DMS79 treated with DMSO at 0.1 percent for 48 hours (cell line): ENCODE measurements around the gene LCP1.
"Not testable (repeated sequence)": the region's sequence is repeated elsewhere in the genome, so short reads cannot be mapped to it uniquely, and the experiment has no call there.

ENCODE experiments used
- DNase-seq: peaks from one replicate; lab custom pipeline; 2025; lab: John Stamatoyannopoulos, UW

Gene LCP1

GRCh38 chr13:46182491-46182877 lies 507 bp upstream of the LCP1 start:
- peak; percentile 52 for DNase-seq

- no peak for DNase-seq
Measured at GRCh38 chr13:46181377-46181839, 569 bp downstream of the LCP1 start.

DNA sequence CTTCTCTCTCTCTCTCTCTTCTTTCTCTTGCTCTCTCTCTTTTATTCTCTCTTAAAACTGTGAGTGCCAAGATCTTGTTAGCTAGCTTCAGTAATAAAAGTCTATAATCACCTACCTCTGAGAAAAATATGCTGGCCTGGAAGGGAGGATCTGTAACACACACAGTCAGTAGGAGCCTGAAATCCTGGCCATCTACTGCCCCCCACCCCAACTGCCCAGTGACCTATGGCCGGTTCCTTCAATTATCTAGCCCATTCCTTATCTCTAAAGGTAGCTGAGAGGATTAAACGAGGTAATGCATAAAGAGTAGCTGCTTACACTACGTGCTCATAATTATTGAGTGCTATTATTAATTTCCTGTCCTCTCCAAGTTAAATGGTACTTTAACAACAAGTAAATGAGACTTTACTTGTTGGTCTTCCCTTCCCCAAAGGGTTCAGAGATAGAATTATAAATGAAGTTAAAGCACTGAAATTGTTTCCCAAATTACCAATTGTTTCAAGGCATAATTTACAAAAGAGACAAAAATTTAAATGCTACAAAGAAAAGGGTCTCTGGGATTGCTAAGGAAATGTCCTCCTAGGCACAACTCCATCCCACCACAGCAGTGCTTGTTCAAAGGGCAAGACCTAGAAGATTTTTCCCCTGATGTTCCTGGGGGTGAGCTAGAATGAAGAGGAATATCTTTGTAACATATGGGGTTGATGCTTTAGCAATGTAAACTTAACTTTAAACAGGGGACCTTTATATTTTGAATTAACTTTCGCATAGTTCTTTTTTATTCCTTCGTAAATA lies 1.8 kb downstream of the LCP1 start:
- no peak for DNase-seq

GRCh38 chr13:46179491-46179908 lies 2.5 kb downstream of the LCP1 start:
- DNase-seq, result no peak

- no peak for DNase-seq
Measured at GRCh38 chr13:46178821-46179220, 3.2 kb downstream of the LCP1 start.

DNA sequence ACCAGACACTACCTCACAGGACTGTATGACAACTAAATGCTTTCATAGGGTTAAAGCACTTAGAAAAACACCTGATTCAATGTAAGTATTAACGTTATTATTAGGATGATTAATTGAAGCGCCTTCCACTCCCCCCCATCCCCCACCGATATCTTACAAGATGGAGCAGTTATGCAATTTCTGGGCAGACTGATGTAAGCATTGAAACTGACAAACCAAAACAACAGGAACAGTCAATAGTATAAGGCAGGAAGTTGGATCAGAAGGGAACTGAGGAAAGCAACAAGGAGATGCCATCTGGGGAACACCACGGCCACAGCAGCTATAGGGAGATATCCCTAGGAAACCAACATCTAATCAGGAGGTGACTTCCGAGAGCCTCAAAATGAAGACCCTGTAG lies 3.8 kb downstream of the LCP1 start:
- DNase-seq, result no peak

DNA sequence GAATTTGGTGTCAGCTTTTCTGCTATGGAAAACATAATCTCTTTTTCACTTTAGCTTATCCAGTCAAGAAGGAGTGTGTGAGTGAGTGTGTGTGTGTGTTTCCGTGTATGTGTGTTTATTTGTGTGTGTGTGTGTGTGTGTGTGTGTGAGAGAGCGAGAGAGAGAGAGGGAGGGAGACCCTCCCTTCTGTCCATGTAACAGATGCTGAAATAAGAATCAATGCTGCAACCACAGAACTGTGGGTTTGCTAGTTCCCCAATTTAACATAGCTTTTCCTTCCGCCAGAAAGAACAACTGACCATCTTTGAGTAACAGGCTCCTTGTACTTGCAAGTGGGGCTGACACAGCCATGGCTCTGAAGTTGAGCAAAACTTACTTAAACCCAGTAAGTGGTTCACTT lies 5.2 kb downstream of the LCP1 start:
- no peak for DNase-seq

DNA sequence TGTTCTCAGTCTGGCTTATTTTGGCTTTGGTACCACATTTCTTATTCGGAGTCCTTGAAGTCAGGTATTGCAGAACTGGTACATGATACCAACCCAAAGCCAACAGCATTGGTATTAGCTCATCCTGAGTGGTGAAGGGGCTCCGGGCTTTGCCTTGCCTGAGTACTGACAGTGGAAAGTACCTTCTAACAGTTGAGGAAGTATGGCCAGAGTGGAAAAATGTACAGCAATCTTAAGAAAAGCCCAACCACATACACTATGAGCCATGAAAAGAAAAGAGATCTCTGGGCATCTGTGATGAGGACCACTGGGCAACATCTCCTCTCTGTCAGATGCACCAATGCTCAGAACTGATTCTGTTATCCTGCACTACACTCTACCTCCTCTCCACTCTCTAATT lies 8.3 kb downstream of the LCP1 start:
- no peak for DNase-seq

- no peak for DNase-seq
Measured at GRCh38 chr13:46172531-46172991, 9.4 kb downstream of the LCP1 start.

DNA sequence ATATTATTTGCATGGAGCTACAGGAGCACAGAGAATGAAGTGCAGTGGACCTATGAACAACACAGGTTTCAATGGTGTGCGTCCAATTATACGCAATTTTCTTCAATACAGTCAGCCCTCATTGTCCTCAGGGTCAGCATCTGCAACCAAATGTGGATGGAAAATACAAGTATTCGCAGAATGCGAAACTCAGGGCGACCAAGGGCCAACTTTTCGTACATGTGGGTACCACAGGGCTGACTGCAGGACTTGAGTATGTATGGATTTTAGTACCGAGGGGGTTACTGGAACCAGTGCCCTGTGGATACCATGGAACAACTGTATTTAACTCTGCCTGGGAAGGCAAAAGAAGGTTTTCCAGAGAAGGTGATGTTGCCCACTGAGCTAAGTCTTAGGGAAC lies 10.2 kb downstream of the LCP1 start:
- DNase-seq, result no peak

GRCh38 chr13:46171217-46171616 lies 10.8 kb downstream of the LCP1 start:
- DNase-seq, result no peak

DNA sequence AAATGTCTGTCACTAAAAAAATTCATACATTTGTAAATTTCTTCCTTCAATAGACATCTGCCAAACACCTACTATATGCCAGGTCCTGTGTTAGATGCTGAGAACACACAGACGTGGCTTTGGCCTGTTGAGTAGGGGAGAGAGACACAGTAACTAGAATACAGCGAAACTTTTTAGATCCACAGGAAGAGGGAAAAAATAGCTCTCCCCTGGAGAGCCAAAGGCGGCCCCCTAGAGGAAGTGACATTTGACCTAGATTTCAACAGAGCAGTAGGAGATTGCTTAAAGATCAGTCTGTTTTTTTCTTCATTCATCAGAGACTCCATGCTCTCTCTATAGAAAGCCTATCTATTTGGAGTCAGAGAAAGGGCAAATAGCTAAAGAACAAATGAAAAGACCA lies 11.3 kb downstream of the LCP1 start:
- DNase-seq, result no peak

DNA sequence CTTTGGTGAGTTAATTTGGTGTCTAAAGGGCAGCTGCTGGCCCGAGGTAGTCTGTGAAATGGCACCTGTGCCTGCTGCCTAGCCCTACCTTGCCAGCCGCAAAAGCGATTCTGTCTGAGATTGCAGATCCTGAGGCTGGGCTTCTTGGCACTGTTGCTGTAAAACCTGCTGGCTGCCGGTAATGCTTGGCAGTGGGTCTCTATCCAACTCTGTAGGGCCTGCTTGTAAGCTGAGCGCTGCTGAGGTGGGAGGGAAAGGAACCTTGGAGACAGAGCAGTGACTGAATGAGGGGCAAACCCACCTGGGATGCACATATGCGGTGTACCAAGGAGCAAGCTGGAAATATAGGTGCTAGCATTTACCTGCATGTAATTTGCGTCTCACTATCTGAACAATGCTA lies 11.7 kb downstream of the LCP1 start:
- no peak for DNase-seq

DNA sequence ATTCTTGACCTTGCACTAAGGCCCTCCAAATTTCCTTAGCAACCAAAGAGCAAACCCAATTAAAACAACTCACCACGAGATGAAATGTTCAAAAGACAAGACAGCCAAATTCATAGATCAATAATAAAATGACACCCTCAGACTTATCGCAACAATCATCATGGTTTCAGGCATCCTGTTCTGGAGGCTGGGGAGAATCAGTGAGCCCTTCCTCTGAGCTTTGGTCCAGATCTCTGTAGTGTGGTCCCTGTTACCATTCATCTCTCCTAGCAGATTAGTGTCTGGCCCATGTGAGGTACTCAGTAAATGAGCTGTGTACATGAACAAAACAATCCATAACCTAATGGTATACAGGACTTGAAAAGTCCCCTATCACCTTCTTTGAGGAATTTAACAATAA lies 12.2 kb downstream of the LCP1 start:
- no peak for DNase-seq

GRCh38 chr13:46168783-46169182 lies 13.2 kb downstream of the LCP1 start:
- no peak for DNase-seq

DNA sequence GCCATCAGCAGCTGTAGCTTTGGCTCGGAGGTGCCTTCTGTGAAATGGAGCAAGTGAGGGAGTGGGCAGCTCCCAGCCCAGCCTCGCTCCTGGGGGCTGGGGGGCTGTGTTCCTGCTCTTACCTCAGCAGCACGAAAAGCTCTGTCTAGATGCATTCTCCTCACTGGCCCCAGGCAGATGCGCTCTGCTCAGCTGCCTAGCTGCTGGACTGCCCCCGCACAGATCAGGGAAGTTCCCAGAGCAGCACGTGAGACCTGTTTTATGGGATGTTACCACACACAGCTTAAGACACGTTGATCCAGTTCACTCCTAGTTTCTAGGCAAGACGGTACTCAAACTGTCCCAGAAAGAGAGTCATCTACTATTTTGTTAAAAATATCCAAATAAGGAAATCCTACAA lies 13.6 kb downstream of the LCP1 start:
- DNase-seq, result no peak

DNA sequence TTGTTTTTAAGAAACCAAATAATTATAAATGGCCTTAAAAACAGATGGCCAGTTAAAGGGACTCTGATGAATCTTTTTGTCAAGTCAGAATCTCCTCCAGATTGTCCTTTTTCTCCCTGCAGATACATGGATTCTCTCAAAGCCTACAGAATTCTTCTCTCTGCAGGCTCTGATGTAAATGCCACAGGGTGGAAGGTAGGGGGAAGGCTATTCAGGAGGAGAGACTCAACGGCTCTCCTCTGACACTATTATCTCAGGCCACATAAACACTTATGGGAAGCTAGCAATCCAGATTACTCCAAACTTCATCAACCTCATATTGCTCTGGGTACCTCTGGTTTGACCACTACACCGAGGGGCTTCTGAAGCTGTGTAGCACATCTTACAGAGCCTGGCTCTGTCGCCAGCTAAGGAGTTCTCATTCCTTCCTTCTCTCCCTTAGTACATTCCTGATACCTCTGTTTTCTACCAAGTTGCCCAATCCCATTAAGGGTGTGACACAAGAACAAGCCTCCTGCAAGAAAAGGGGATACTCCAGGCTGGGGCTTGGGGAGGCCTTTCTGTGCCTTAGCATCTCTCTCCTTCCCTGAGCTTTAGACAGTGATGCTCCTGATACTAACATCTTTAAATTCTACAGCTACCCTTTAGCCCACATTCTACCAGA lies 14.9 kb downstream of the LCP1 start:
- DNase-seq, result no peak

GRCh38 chr13:46166224-46166584 lies 15.8 kb downstream of the LCP1 start:
- DNase-seq, result no peak

- no peak for DNase-seq
Measured at GRCh38 chr13:46165485-46166223, 16.3 kb downstream of the LCP1 start.

GRCh38 chr13:46164661-46165060 lies 17.3 kb downstream of the LCP1 start:
- no peak for DNase-seq

DNA sequence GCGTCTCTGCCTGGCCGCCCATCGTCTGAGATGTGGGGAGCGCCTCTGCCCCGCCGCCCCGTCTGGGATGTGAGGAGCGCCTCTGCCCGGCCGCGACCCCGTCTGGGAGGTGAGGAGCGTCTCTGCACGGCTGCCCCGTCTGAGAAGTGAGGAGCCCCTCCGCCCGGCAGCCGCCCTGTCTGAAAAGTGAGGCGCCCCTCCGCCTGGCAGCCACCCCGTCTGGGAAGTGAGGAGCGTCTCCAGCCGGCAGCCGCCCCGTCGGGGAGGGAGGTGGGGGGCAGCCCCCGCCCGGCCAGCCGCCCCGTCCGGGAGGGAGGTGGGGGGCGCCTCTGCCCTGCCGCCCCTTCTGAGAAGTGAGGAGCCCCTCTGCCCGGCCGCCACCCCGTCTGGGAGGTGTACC lies 19.2 kb downstream of the LCP1 start:
- not testable (repeated sequence) for DNase-seq

- peak; percentile 64 for DNase-seq
Measured at GRCh38 chr13:46160471-46161066, 21.4 kb downstream of the LCP1 start.

- peak; percentile 36 for DNase-seq
Measured at GRCh38 chr13:46160065-46160464, 21.9 kb downstream of the LCP1 start.
